ENCODE measurements around the gene MAP1LC3A.

The MAP1LC3A gene

DNA sequence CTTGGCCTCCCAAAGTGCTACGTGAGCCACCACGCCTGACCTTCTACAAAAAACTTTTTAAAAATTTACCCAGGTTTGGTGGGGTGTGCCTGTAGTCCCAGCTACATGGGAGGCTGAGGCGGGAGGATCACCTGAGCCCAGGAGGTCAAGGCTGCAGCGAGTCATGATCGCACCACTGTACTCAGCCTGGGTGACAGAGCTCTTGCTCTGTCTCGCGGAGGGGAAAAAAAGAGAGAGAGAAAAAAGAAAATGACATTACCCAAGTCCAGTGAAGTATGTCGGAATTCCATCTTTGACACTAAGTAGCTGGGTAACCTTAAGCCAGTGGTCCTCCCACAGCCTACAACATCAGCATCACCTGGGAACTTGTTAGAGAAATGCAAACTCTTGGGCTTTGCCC, 18.8 kb upstream of the MAP1LC3A start:
- Histone ChIP-seq H3F3A (ENCODE audit: insufficient read depth, low read length) (no peaks in the 10 kb centered on the region), H3K79me2 (ENCODE audit: low read length) (no peaks in the 10 kb centered on the region), H3K4me1 (ENCODE audit: low read length) (no peaks in the 10 kb centered on the region), H3K9me3 (replicated peaks; ENCODE audit: insufficient read depth, low read length) (no peaks in the 10 kb centered on the region), H3K9me2 (replicated peaks; ENCODE audit: insufficient read depth, low read length) (no peaks in the 10 kb centered on the region), H3K27ac (ENCODE audit: low read length) (no peak overlapping the region), H2AFZ (ENCODE audit: low read length) (no peak overlapping the region), H3K4me3 (ENCODE audit: low read length) (no peak overlapping the region), H3K36me3 (replicated peaks; ENCODE audit: insufficient read depth, low read length) (no peaks in the 10 kb centered on the region; the same call in 1 of the 2 replicates), H4K20me1 (ENCODE audit: insufficient read depth, low read length) (no peaks in the 10 kb centered on the region), H3K4me2 (ENCODE audit: low read depth, low read length) (no peak overlapping the region), H3K9ac (ENCODE audit: low read length) (no peak overlapping the region), H3K27me3 (replicated peaks; ENCODE audit: insufficient read depth, low read length) (no peaks in the 10 kb centered on the region)
- DNase-seq = no peak
- TF ChIP-seq, protein P1, sequence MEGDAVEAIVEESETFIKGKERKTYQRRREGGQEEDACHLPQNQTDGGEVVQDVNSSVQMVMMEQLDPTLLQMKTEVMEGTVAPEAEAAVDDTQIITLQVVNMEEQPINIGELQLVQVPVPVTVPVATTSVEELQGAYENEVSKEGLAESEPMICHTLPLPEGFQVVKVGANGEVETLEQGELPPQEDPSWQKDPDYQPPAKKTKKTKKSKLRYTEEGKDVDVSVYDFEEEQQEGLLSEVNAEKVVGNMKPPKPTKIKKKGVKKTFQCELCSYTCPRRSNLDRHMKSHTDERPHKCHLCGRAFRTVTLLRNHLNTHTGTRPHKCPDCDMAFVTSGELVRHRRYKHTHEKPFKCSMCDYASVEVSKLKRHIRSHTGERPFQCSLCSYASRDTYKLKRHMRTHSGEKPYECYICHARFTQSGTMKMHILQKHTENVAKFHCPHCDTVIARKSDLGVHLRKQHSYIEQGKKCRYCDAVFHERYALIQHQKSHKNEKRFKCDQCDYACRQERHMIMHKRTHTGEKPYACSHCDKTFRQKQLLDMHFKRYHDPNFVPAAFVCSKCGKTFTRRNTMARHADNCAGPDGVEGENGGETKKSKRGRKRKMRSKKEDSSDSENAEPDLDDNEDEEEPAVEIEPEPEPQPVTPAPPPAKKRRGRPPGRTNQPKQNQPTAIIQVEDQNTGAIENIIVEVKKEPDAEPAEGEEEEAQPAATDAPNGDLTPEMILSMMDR (IDR thresholded peaks at IDR 0.05; ENCODE audit: low read length) = no peak
- TF ChIP-seq EZH2 (optimal IDR thresholded peaks at IDR 0.05; ENCODE audit: low read depth, low read length) (no peak), EZH2phosphoT487 (IDR thresholded peaks at IDR 0.05; ENCODE audit: low read length) (no peak)

DNA sequence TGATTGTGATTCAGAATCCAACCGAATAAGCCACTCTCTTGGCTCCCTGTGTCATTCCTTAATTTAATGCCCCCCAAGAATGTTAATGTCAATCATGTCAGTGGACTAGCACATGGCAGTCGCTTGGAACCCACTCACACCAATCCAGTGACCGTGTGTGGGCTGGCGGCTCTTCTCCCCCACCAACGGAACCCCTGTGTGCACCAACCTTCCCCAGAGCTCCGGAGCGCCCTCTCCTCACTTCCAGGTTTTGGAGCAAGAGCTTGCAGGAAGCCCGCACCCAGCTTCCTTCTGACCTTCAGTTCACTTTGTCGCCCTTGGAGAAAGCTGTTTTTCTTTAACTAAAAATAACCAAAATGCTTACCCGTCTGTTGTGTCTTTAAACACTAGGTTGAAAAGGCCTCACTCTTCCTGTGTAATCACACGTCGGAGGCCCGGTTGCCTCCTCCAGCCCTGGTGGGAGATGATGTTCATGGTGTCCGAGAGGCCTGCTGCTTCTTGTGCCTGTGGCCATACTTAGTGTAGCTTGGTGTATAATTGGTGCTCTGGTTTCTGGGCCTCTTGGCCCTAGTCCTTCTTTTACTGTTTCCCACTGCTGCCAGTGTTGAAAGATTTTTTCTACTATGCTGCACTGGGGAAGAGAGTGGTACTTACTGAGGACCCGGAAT, 17.8 kb upstream of the MAP1LC3A start:
- Histone ChIP-seq H3F3A (ENCODE audit: insufficient read depth, low read length) (no peaks in the 10 kb centered on the region), H3K79me2 (ENCODE audit: low read length) (no peaks in the 10 kb centered on the region), H3K9me3 (replicated peaks; ENCODE audit: insufficient read depth, low read length) (no peaks in the 10 kb centered on the region), H3K4me3 (ENCODE audit: low read length) (no peak overlapping the region), H3K4me1 (ENCODE audit: low read length) (no peaks in the 10 kb centered on the region), H3K36me3 (replicated peaks; ENCODE audit: insufficient read depth, low read length) (no peaks in the 10 kb centered on the region; the same call in 1 of the 2 replicates), H3K9me2 (replicated peaks; ENCODE audit: insufficient read depth, low read length) (no peaks in the 10 kb centered on the region), H3K9ac (ENCODE audit: low read length) (no peak overlapping the region), H3K27ac (ENCODE audit: low read length) (no peak overlapping the region), H4K20me1 (ENCODE audit: insufficient read depth, low read length) (no peaks in the 10 kb centered on the region), H3K4me2 (ENCODE audit: low read depth, low read length) (no peak overlapping the region), H2AFZ (ENCODE audit: low read length) (no peak overlapping the region), H3K27me3 (replicated peaks; ENCODE audit: insufficient read depth, low read length) (no peaks in the 10 kb centered on the region)
- no peak for TF ChIP-seq EZH2phosphoT487 (IDR thresholded peaks at IDR 0.05; ENCODE audit: low read length)
- no peak for TF ChIP-seq EZH2 (optimal IDR thresholded peaks at IDR 0.05; ENCODE audit: low read depth, low read length)
- TF ChIP-seq, protein P1 (IDR thresholded peaks at IDR 0.05; ENCODE audit: low read length) = no peak
- DNase-seq = no peak

DNA sequence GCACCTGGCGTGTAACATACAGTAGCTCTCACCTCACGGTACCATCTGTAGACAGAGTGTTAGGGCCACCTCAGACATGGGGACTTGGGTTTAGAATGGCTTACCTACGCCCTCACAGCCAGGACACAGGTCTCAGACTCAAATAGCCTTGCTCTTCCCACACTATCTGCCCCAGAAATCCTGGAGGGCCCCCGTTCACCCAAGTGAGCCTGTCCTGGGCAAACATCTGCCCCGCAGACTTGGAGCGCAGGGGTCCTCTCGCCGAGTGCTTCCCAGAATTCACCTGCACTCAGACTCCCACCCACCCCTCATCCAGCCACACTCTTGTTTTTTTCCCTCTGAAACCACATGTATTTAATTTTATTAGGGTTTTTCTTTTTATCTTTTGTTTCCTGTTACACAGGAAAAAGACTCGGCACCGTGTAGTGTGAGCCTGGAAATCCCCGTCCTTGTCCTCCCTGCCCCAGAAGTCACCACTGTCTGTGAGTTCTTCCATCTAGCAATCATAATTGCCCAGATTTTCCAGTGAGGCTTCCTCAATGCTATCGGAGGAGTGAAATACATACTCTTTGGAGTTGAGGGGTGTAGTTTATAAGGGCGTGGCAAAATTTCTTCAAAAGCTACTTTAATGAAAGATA, 17.1 kb upstream of the MAP1LC3A start:
- Histone ChIP-seq H2AFZ (ENCODE audit: low read length) (no peak overlapping the region), H3F3A (ENCODE audit: insufficient read depth, low read length) (no peaks in the 10 kb centered on the region), H4K20me1 (ENCODE audit: insufficient read depth, low read length) (no peaks in the 10 kb centered on the region), H3K4me3 (ENCODE audit: low read length) (no peak overlapping the region), H3K27me3 (replicated peaks; ENCODE audit: insufficient read depth, low read length) (no peaks in the 10 kb centered on the region), H3K36me3 (replicated peaks; ENCODE audit: insufficient read depth, low read length) (no peaks in the 10 kb centered on the region), H3K9ac (ENCODE audit: low read length) (no peak overlapping the region), H3K27ac (ENCODE audit: low read length) (no peak overlapping the region), H3K9me2 (replicated peaks; ENCODE audit: insufficient read depth, low read length) (no peaks in the 10 kb centered on the region), H3K79me2 (ENCODE audit: low read length) (no peaks in the 10 kb centered on the region), H3K4me2 (ENCODE audit: low read depth, low read length) (no peak overlapping the region), H3K9me3 (replicated peaks; ENCODE audit: insufficient read depth, low read length) (no peaks in the 10 kb centered on the region), H3K4me1 (ENCODE audit: low read length) (no peaks in the 10 kb centered on the region)
- TF ChIP-seq EZH2phosphoT487 (IDR thresholded peaks at IDR 0.05; ENCODE audit: low read length) (no peak), EZH2 (optimal IDR thresholded peaks at IDR 0.05; ENCODE audit: low read depth, low read length) (no peak)
- no peak for DNase-seq

DNA sequence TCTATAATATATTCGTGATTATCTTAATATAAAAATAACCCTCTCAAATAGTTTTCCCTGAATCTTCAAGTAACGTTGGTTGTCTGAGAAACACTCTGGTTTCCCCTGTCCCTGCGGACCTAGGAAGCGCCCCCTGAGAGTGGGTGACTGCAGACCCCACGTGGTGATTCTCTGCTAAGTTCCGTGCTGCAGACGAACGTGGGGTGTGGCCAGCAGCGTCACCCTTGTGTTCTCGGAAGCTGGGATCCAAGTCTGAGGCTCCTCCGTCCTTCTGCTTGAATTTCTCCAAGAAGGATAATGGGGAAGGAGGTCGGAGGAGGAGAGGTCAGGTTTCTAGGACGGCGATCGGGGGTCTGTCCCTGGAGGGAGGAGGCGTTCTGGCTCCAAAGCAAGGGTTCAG, 16.6 kb upstream of the MAP1LC3A start:
- no peak for DNase-seq
- H3K27me3 ChIP-seq (replicated peaks; ENCODE audit: insufficient read depth, low read length) = no peaks in the 10 kb centered on the region
- H3F3A ChIP-seq (ENCODE audit: insufficient read depth, low read length) = no peaks in the 10 kb centered on the region
- H3K27ac ChIP-seq (ENCODE audit: low read length) = no peak overlapping the region
- H3K36me3 ChIP-seq (replicated peaks; ENCODE audit: insufficient read depth, low read length) = no peaks in the 10 kb centered on the region
- H2AFZ ChIP-seq (ENCODE audit: low read length) = no peak overlapping the region
- no peak overlapping the region for H3K9ac ChIP-seq (ENCODE audit: low read length)
- H3K4me2 ChIP-seq (ENCODE audit: low read depth, low read length) = no peak overlapping the region
- no peaks in the 10 kb centered on the region for H3K9me2 ChIP-seq (replicated peaks; ENCODE audit: insufficient read depth, low read length)
- H3K4me1 ChIP-seq (ENCODE audit: low read length) = no peaks in the 10 kb centered on the region
- H3K79me2 ChIP-seq (ENCODE audit: low read length) = no peaks in the 10 kb centered on the region
- H3K4me3 ChIP-seq (ENCODE audit: low read length) = no peak overlapping the region
- TF ChIP-seq, protein P1 (IDR thresholded peaks at IDR 0.05; ENCODE audit: low read length) = no peak
- no peaks in the 10 kb centered on the region for H4K20me1 ChIP-seq (ENCODE audit: insufficient read depth, low read length)
- no peaks in the 10 kb centered on the region for H3K9me3 ChIP-seq (replicated peaks; ENCODE audit: insufficient read depth, low read length)
